GM19240 (cell line): ENCODE measurements around the gene PTPRN2.

ENCODE experiments used
- DNase-seq: peaks from one replicate; pipeline ENCODE4 v3.0.0; 2011; ENCODE audit warnings: low spot score; ENCODE audit not compliant: insufficient read length

PTPRN2 gene

DNA sequence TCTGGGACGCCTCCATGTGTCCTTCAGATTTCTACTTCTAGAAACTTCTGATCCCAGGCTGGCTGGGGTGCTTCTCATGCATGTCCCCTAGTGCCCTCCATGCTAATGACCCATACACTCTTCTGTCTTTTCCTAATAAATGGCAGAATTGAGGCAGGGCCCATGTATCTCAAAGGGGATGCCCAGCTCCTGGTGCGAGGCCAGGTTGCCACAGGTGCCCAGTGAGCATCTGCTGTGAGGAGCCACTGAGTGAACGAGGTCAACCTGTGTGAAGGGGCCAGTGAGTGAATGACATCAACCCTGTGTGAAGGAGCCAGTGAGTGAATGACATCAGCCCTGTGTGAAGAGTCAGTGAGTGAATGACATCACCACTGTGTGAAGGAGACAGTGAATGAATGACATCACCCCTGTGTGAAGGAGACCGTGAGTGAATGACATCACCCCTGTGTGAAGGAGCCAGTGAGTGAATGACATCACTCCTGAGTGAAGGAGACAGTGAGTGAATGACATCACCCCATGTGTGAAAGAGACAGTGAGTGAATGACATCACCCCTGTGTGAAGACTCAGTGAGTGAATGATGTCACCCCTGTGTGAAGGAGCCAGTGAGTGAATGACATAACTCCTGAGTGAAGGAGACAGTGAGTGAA lies 478.9 kb downstream of the PTPRN2 start:
- no peak for DNase-seq

DNA sequence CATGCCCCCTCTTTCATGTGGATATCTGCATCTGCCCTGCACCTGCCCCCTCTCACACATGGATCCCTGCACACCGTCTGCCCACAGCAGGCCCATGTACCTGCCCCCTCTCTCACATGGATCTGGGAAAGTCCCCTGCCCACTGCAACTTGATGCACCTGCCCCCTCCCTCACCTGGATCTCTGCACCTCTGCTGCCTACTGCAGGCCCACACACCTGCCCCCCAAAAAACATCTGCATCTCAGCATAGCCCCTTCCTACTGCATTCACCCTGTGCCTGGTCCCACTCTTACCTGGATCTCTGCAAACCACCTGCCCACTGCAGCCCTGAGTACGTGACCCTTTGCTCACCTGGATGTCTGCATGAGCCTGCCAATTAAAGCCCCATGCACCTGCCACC lies 479.8 kb downstream of the PTPRN2 start:
- no peak for DNase-seq

DNA sequence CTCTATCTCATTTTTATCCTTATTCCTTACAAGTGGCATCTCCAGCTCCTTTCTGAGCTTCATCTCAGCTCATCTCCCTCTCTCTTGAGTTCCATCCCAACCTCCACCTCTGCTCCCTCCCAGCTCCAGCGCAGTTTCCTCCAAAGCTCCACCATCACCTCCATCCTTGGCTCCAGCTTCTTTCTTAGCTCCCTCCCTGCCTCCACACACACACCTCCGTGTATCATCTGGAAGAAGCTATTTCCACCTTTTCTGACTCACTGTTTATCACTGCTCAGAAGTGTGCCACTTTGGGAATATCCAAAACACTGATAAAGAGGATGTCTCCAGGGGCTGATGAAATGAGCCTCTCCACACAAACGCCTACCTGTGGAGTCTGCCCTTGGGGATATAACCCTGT lies 481.4 kb downstream of the PTPRN2 start:
- DNase-seq = no peak

DNA sequence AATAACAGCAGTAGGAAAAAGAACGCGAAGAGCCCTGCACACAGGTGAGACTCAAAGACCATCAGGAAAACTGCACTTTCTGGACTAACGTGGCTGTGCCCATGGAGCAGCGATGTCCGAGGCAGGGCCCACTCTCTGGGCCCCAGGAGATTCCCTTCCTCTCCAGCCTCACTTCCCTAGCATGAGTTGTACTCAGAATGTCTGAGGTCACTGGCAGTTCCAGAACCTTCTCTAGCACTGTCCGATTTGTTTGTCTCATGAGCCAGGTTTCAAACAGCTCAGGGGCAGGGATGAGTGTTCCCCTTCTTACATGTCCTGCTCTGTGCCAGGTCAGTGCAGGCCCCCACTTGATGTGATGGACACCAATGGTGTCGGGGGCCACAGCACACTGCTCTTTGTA lies 484.2 kb downstream of the PTPRN2 start:
- DNase-seq = no peak

DNA sequence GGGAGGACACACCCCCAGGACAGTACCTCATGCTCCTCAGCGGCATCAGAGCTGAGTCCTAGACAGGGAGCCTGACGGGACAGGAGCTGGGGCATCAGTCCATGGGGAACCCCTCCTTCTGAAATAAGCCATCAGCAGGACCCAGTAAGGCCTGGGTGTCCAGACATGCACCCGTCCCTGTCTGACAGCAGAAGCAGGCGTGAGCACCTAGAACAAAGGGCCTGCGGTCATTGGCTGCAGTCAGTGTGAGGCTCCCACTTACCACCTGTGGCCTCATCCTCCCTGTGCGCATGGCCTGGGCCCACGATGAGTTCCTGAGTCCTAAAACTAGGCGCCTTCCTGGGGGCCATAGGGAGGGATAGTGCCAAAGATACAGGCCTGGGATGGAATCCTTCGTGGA lies 484.7 kb downstream of the PTPRN2 start:
- no peak for DNase-seq

DNA sequence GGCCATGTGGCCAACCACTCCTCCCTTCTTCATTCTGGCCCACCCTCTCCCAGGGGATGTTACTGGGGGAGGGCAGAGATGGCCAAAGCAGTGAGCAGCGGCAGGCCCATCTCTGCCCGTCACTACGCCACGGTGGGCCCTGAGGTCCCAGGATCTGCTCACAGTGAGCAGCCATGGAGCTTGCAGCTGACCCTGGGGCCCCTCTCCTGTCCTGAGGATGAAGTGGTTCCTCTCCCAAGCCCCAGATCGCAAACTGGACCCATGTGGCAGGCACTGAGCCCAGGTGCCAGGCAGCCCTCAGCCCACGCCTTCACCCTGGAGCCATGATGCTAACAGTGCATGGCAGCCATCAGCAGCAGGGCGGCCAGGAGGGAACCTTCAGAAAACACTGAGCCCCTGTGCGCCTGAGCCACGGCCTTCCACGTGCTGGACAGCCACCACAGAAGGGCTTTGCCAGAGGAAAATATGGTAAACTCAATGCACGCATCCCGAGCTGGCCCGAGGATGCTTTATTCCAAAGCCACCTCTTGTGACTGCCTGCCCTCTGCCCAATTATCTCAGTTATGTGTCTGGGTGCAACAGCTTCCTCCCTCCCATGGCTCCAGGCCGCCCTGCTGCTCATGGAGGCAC lies 485.7 kb downstream of the PTPRN2 start:
- DNase-seq = no peak

DNA sequence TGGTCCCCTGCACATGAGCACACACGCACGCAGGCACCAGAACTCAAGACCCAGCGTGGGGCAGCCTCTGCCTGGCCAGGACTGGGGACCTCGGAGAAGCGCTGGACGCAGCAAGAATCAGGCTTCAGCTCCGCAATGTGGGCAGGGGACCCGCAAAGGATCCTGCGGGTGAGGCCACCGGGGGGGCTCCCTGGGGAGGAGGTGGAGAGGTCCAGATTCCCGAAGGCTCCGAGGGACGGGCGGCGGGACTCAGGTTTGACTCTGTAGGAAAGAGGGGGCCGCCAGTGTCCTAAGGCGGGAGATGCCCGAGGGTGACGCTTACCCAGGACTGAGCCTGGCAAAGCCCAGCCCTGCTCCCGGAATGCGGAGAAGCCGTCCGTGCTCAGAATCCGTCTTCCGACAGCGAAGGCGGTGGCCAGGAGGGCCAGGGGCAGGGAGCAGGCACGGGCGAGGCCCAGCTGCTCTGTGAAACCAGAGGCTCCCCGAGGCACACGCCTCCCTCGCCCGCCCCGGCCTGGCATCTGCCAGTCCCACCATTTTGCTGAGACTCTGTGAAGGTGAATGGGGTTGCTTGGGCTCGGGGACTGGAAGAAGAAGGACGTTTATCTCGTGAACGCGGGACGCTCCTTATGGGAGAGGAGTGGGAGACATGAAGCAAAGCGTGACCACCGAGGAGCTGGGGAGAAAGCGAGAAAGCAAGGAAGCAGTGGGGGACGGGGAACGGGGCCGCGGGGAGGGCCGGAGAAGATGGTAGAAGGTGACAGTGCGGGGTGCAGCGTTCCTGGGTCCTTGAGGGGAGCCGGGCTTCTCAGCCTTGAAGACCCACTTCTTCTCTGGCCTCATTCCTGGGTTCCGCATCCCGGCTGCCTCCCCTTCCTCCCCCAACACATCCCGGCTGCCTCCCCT lies 489.2 kb downstream of the PTPRN2 start:
- DNase-seq = no peak

DNA sequence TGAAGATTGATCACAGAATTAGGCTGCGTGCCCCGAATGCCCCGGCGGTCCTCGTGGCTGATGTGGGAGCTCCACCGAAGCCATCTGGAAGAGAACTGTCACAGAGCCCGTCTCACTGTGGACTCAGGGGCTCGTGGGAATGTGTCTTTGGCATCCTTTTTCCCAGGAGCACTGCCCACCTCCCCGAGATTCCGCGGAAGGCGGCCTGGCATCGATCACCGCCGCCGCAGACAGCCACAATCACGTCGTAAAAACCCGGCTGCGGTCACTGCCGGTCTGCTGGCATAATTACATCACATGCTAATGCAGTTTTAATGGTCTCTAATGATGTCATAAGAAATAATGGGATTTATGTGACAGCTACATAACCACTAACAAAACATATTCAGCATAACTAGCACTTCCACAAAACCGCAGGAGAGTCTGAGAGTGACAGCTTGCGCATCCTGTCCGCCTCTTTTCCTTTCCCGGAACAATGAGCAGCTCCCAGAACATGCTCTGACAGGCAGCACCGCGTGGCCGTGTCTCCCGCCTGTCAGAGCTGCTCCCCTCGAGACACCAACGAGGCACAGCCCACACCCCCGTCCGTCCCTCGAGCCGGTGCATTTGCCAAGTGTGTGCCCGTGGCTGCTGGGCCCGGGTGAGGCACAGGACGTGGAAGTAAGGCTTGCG lies 490.0 kb downstream of the PTPRN2 start:
- DNase-seq = no peak

DNA sequence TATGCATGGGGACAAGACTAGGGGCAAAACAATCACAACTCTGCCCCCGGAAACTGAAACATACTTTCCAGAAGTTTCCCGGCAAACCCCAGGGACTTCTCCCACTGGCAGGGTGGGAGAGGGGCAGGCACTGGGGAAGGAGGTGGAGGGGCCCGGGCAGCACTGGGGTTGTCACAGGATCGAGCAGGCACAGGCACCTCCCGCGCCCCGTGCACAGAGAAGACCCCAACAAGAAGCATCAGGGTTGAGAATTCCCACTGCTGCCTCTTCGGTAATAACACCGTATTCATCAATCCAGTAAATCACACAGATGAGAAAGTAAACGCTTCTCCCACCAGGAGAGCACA lies 490.5 kb downstream of the PTPRN2 start:
- DNase-seq = no peak

DNA sequence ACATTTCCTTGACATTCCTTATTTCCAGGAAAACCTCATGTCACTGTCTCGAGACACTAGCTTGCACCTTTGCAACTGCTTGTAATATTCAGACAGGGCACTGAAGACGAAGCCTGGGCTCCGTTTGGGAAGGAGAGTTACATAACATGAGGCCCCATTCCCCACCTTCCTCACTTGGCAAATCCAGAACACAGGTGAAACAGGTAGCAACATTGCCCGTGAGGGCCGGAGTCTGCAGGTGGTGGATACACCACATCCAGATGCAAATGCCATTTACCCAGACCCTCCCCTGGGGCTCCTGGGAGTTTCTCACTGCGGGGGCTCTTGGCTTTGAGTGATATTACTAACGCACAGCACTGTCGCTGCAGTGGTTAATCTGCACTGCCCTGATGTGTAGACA lies 491.0 kb downstream of the PTPRN2 start:
- no peak for DNase-seq

DNA sequence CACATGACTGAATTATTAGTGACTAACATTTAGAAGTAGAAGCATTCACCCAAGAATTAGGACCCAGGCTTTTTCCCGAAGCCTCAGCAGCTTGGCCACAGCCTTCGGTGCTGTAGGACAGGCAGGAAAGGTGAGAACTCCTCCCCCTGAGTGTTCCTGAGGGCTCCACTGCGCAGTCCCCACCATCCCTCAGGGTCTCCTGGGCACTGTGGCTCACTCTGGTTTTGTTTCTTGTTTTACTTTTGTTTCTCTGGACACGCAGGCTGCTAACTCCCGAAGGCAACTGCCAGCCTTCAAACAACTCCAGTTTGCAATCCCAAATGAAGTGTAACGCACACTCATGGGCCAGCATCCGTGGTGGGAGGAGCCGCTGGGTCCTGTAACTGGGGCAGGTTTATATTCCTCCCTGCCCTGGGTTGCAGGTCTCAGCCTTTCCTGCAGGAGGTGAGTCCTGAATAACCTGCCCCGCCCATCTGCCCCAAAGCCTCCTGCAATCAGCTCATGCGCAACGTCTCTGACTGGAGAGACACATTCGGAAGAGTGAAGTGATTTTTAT lies 492.9 kb downstream of the PTPRN2 start:
- no peak for DNase-seq

DNA sequence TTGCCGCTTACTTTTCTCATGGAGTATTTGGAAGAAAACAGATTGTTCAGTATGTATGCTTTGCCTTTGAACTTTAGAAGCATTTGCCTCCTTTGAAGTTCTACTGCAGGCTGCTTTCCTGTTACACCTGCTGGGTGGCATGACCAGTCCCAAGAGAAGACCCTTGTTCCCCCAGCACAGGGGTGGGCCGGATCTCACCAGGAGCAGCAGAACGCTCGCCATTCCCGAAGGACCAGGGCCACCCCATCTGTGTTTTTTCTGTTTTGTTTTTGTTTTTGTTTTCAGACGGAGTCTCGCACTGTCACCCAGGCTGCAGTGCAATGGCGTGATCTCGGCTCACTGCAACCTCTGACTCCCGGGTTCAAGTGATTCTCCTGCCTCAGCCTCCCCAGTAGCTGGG lies 493.6 kb downstream of the PTPRN2 start:
- no peak for DNase-seq

DNA sequence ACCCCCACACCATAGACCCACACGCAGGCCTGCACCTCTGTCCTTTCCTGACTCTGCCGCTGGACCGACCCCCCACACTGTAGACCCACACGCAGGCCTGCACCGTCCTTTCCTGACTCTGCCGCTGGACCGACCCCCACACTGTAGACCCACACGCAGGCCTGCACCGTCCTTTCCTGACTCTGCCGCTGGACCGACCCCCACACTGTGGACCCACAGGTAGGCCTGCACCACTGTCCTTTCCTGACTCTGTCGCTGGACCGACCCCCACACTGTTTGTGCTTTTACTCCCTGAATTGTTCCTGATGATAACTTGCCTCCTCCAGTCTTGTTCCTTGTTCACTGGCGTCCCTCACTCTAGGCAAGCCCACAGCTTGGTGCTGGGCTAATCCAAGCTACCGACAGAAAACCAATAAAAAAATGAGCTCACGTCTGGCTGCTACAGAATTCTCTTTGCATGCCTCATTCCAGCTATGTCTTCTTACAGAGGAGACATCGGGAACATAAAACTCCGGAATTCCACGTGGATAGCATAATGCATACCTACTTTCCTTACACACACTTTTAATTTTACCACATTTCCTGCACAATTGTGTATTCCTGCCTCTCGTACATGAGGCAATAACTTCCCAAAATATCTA lies 494.3 kb downstream of the PTPRN2 start:
- DNase-seq = no peak

DNA sequence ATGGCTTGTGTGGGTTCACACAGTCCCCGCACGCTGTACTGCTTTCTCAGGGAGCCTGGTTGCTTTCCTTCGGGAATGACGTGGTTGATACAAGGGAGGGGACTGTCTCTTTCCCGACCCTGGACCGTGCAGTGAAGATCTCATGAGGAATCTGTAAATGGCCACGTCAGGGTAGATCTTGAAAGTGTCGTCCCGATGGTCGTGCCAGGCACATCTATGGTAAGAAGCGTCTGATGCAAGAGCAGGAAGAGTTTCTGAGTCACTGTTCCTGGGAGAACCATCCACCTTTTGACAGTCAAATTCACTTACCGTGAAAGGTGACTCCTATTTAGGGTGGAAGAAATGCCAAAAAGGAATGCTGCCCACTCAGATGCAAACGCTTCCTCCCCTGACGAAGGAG lies 500.4 kb downstream of the PTPRN2 start:
- DNase-seq = no peak

DNA sequence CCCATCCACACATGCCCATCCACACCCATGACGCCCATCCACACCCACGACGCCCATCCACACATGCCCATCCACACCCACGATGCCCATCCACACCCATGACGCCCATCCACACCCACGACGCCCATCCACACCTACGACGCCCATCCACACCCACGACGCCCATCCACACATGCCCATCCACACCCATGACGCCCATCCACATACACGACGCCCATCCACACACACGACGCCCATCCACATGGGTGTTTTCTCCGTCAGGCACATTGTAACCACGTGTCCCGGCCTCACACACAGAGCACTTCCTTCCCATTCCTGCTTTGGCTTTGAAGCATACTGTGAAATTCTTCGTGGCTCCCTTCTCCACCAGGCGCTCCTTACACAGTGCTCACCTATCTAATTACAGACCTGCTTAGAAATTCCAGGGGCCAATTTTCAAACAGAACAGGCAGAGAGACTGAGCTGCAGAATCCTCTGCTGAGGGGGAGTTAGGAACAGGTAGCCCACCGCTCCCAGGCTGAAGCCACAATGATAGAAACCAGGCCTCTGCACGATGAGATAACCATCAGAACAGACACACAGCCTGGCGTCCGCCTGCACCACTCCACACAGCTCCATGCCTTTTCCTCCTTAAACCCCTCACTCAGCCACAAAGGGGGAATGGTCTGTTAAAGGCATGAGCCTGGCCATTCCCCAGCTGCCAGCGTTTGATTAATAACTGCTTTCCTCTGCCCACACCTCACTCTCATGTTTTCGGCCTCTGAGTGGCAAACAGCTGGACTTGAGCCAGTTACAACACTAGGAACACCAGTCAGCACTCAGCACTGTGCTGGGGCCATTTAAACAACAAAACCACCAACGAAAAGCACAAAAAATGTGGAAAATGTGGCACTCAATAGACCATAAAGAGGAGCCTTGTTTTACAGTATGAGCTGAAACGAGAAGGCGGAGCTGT lies 501.6 kb downstream of the PTPRN2 start:
- no peak for DNase-seq

DNA sequence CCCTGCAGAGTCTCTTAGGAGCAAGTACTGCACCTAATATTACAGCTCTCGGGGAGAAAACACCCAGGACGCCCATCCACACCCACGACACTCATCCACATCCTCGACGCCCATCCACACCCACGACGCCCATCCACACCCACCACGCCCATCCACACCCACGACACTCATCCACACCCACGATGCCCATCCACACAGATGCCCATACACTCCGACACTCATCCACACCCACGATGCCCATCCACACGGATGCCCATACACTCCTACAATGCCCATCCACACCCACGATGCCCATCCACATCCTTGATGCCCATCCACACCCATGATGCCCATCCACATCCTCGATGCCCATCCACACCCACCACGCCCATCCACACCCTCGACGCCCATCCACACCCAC lies 503.1 kb downstream of the PTPRN2 start:
- DNase-seq = no peak

DNA sequence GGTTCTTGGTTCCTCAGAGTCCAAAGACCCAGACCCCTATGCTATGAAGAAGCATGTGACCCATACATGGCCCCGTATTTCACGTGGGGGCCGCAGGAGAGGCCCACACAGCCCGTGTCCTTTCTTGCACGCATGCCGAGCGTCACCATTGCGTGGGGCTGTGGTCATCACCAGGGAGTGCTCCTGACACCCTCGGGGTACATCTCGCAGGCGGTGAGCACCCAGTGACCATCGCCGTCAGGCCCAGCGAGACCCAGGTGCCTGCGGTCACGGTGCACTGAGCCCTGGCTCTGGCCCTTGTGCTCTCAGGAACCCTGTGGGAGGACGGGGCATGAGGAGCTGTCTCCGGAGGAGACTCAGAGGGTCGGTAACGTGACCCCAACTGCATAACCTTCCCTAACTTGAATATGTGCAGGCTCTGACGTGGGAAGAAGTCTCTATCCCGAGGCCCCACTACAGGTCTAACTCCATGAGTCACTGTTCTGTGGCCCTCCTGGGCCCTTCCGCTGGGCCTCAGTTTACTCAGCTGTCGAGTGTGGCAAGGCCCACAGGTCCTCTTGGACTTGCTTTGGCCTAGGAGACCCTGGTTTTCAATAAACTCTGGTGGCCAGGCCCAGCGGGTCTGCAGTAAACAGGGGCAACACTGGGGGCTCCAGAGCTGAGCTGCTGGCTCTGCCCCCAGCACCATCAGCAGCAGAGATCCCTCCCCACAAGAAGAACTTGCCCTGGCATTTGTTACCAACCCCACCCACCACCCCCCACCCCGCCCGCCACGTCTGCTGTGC lies 503.9 kb downstream of the PTPRN2 start:
- no peak for DNase-seq

DNA sequence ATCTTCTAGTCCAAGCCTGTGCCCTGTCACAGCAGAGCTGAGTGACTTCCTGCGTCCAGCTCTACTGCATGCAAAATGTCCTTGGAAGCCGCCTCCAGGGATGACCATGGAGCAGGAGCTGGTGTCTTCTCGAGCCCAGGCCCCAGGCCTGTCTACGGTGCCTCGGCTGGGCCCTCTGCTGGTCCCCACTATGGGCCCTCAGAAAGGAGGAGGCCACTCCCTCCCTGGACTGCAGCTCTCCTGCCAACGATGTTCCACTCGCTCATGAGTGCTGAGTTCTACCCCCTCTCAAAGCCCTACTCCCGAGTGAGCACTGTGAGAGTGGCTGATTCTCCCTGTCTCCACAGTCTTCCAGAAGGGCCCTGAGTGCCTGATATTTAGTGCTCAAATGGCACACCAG lies 504.9 kb downstream of the PTPRN2 start:
- DNase-seq = no peak

DNA sequence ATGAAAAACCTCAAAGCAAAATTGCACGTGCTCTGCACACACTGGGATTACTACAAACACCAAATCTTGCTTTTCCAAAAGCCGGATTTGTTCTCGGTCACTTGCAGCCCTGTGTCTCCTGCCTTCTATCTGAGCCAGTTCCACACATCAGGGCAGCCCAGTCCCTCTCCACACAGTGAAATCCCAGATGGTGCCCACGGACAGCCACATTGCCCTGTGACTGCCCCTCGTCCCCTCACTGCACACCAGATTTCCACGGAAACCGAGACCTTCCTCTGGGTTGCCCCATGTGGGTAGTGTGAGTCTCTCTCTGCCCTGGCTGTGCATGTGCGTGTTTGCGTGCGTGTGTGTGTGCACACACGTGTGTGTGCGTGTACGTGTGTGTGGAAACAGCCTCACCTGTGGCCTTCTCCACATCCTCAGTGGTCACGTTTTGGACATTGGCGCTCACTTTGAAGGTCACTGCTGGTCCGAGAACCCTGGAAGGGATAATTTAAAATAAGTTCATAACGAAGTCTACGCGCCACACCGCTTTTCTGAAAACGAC lies 506.7 kb downstream of the PTPRN2 start:
- no peak for DNase-seq
